ENCODE data around the gene SETD1B.
"Not testable (repeated sequence)": the region's sequence is repeated elsewhere in the genome, so short reads cannot be mapped to it uniquely, and the experiment has no call there.

SETD1B gene

GRCh38 chr12:121789233-121789781 is 14.5 kb upstream of the SETD1B start:
- TF ChIP-seq CTCF (conservative IDR thresholded peaks at IDR 0.05), result no peak
- H3K27ac ChIP-seq, result no peak overlapping the region

DNA sequence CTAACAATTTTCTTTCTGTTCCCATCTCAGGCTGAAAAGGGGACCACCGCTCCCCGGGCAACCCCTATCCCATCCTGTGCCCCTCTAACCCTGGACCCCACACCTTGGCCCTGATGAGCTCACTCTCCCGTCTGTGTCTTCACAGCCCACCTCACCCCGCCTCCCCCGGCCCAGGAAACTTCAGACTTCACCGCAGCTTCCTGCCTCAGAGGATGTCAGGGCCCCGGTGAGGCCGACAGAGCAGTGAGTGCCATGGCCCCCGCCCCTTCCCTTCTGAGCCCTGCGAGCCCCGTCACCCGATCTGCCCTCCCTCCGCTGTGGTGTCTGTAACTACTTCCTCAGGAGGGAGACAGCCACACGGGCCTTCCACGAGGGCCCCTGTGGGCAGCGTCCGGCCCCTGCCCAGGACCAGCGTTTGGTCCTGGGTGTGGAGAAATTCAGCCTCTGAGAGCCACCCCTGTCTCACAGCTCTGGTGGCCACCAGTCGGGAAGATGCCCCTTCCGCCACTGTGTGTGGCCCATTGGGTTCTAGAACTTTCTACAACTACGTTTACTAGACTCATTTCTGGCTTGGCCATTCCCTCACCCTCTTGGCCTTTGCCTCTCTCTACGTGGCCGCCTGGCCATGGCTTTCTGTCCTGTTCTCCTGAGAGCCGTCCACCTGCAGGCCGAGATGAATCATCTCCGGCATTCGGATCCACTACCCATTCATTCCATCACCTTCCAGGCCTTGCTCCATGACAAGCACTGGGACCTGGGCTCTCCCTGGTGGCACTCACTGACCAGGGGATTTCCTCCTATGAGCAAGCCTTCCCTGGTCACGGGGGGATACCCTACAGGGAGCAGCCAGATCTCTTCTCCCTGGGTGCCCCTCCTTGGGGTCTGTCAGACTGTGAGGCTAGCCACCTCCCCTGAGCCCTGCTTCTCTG is 13.7 kb upstream of the SETD1B start:
- no peak for TF ChIP-seq CTCF (conservative IDR thresholded peaks at IDR 0.05)
- H3K27ac ChIP-seq, result no peak overlapping the region

GRCh38 chr12:121790785-121791184 is 13.0 kb upstream of the SETD1B start:
- not testable (repeated sequence) for H3K27ac ChIP-seq

DNA sequence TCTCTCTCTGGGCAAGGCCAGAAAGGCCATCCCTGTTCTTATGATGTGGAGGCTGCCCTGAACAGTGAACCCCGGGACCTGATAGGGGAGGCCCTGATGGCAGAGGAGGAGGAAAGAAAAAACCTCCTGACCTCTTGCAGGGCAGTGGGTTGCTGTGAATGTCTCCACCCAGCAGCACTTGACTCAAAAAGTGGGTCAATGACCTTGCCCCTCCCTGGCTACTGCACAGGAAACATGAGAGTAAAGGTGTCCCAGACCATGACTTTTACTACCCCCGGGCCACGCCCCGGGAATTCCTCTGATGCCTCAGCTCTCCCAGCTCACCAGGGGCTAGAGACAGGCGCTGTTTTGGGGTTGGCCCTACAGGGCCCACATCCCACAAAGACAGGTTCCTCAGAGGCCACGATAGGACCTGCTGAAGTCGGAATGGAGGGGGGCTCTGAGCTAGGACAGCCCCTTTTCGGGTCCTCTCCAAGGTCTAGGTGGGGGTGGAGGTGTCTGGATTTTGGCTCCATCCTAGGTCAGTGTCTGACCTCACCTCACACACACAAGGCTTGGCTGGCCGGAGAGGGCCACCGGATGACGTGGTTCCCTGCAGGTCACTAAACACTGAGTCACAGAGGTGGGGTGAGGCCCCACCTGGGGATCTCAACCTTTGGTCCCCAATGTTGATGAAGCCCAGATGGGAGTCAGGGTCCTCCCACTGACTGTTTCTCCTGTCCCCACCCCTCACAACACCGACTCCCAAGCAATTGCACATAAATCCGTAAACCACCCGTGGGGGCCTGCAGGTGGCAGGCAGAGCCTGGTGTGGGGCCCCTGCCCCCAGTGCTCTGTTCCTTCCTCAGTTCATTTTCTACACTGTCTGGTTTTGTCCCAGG is 11.9 kb upstream of the SETD1B start:
- H3K27ac ChIP-seq, result no peak overlapping the region
- TF ChIP-seq CTCF (conservative IDR thresholded peaks at IDR 0.05), result no peak

DNA sequence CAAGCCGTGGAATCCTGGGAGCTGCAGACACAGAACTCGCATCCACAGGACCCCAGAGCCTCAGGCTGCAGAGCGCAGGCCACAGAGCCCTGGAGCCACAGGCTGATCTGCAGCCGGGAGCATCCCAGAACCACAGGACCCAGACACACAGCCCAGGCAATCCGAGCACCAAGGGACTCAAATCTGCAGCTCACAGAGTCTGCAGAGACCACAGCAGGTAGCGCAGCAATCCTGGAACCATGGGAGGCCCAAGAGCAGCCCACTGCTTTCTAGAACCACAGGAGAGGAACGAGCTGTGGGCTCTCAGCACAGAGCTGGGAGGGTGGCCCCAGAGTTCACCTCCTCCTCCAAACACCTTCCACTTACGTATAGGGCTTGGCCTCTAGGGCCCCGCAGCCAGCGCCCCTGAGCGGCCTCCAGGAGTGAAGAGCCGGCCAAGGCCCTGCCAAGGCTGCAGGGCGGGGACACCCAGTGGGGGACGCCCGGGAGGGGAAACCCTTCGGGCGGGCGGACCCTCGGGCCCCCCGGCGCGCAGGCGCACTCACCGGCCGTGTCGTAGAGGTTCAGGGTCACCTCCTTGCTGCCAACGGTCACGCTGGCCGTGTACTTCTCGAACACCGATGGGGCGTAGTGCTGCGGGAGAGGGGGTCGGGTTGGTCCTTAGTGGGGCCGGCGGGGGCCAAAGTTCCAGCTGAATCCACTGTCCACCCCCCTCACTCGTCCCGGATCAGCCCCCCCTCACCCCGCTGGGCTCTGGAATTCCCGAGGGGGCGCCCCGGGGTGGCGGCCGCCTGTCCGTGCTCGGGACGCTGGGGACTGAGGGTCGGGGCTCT is 11.0 kb upstream of the SETD1B start:
- no peak for TF ChIP-seq CTCF (conservative IDR thresholded peaks at IDR 0.05)
- H3K27ac ChIP-seq, result peak overlapping the region; percentile 100; the same call in 1 of the 2 replicates

DNA sequence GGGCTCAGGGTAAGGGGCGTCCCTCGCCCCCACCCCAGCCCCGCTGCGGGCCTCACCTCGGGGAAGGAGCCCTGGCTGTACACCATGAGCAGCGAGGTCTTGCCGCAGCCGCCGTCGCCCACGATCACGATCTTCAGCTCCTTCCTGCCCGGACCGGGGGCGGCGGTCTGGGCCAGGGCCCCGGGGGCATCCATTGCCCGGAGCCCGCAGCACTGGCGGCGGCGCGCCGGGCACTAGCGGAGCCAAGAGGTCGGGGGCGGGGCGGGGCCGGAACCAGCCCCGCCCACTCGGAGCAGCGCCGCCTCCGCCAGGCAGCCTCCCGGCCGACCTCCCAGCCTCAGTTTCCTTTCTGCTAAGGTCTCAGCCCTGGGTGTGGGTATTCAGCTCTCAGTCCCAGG is 10.4 kb upstream of the SETD1B start, which contains the start of gene RHOF:
Gene RHOF, minus strand, starts transcription at position 249 of the 398 bp plus-strand sequence. Its CDS starts 55 bp downstream, at position 194.
- H3K27ac ChIP-seq, result peak within 1 kb of the TSS; percentile 100
- no peak for TF ChIP-seq CTCF (conservative IDR thresholded peaks at IDR 0.05)

DNA sequence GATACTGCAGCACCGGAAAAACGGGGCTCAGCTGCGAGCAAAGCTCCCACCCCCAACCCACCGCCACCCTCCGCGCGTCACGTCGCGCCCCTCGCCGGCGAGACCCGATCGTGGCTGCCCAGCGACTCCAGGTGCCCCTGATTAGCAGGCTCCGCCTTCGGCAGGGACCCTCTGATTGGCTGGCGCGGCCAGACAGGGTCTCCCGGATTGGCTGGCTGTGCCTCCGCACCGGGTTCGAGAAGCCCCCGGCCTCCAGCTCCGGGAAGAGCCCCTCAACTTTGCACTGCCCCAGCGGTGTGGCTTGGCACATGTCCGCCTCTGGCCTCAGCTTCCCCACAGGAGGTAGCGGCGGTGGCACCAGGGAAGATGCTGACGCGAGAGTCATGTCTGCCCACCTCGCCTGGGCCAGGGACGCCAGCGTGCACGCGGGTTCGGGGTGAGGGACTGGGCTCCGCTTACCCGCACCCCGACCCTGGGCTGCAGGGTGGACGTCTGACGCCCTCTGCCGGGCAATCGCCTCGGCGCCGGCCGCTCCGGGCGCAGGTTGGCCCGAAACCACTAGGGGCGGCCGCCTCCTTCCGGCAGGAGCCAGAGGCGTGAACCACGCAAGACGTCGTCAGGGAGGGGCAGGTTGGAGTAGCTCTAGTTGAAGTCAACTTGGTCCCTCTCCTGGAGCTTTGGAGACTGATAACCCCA is 9.8 kb upstream of the SETD1B start:
- H3K27ac ChIP-seq, result peak overlapping the region; percentile 100
- TF ChIP-seq CTCF (conservative IDR thresholded peaks at IDR 0.05), result peak; percentile 99

Measured in VCaP (cell line).